Small intestine (tissue), 7 donors: Measurements from ENCODE around the gene P3H2. TPM values are rescaled to one million over a fixed set of nuclear protein-coding genes. Genes with fewer than 3 reads are reported as not detected.

Experiments used
- DNase-seq, 2 donors: peaks; one replicate each; pipeline versions ENCODE4 v3.0.0 to v3.0.0-alpha.2; 2013
- FAIRE-seq: peaks from 2 replicates; lab custom pipeline; 2012; peaks lifted over from hg19 to GRCh38; lab: Jason Lieb, UNC
- H3K27ac ChIP-seq, 3 donors: one replicate each; pipeline ENCODE4 v1.5.1; 2013; ENCODE audit warnings: low read length in 2 of 3, mild to moderate bottlenecking in 2 of 3, control low read depth in 1 of 3, inconsistent platforms in 1 of 3, low read depth in 1 of 3, moderate library complexity in 1 of 3
- H3K27me3 ChIP-seq, 3 donors: one replicate each; pipeline ENCODE4 v1.6.1; 2013; ENCODE audit warnings: low read length in 3 of 3, inconsistent platforms in 1 of 3; ENCODE audit not compliant: control insufficient read depth in 3 of 3, insufficient read depth in 3 of 3
- H3K36me3 ChIP-seq, 3 donors: one replicate each; pipeline ENCODE4 v1.6.1; 2013; ENCODE audit warnings: low read length in 3 of 3, inconsistent platforms in 1 of 3, low read depth in 1 of 3, mild to moderate bottlenecking in 1 of 3, moderate library complexity in 1 of 3; ENCODE audit not compliant: control insufficient read depth in 3 of 3, insufficient read depth in 2 of 3
- H3K4me1 ChIP-seq, 3 donors: one replicate each; pipeline ENCODE4 v1.6.1; 2013; ENCODE audit warnings: low read length in 2 of 3, inconsistent platforms in 1 of 3, low read depth in 1 of 3, mild to moderate bottlenecking in 1 of 3, moderate library complexity in 1 of 3; ENCODE audit not compliant: control insufficient read depth in 3 of 3, insufficient read depth in 2 of 3
- H3K4me3 ChIP-seq, 3 donors: one replicate each; pipeline ENCODE4 v1.5.1; 2013; ENCODE audit warnings: low read length in 3 of 3, control low read depth in 1 of 3, inconsistent platforms in 1 of 3, low read depth in 1 of 3, mild to moderate bottlenecking in 1 of 3, moderate library complexity in 1 of 3
- H3K9me3 ChIP-seq, 2 donors: one replicate each; pipeline ENCODE4 v1.6.1; 2013; ENCODE audit warnings: low read depth in 1 of 2, low read length in 1 of 2; ENCODE audit not compliant: control insufficient read depth in 2 of 2, insufficient read depth in 1 of 2
- WGBS, 3 donors: extraction: QIAGEN DNeasy Blood & Tissue Kit; methylation state at CpG; one replicate each; pipeline ENCODE4 v1.1.7; 2013; 5-methylcytosine and 5-hydroxymethylcytosine counted together
- polyA plus RNA-seq, 4 donors: library from polyadenylated mRNA; stranded (reverse) in 3 of 4; unstranded in 1 of 4; fragments of 200-250 nt in 3 of 4; fragments of 120-200 nt in 1 of 4; gene quantifications; one replicate each; pipeline versions ENCODE4 v1.2.1 to v1.2.3, GENCODE V29; 2013
- donor health status: healthy with polysubstance abuse.
- donor health status: control.
- donor health status: control.
- donor health status: Bipolar disorder and iron deficiency.
- donor health status: healthy.

P3H2 gene
- polyA plus RNA-seq, 4 donors: 0.22 to 2.0 (median 0.96) TPM

DNA sequence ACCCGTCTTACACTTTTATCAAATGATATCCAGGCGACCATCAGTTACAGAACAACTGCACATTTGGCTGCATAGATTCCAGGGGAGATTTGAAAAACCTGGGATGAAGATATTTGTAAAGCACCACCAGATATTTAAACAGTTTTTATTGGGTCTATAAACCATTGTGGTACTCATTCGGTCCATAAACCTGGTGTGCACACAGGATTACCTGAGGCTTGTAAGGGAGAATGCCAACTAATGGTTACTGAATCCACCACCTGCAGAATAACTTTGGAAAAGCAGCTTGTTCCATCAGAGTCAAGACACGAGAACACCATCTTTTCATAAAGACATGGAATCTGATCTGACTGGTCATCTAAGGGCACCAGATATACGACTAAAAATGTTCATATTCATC is 80.6 kb downstream of the P3H2 start:
- FAIRE-seq (no peak), DNase-seq (no peak)
- H3K36me3 ChIP-seq: no peaks in the 10 kb centered on the region
- 55 to 65% (median 58%) methylated on average over 5 of the region's 5 CpGs for WGBS, 3 donors
- H3K4me1 ChIP-seq: no peaks in the 10 kb centered on the region
- H3K27ac ChIP-seq: no peak overlapping the region
- no peaks in the 10 kb centered on the region for H3K27me3 ChIP-seq
- no peaks in the 10 kb centered on the region for H3K9me3 ChIP-seq
- no peak overlapping the region for H3K4me3 ChIP-seq

DNA sequence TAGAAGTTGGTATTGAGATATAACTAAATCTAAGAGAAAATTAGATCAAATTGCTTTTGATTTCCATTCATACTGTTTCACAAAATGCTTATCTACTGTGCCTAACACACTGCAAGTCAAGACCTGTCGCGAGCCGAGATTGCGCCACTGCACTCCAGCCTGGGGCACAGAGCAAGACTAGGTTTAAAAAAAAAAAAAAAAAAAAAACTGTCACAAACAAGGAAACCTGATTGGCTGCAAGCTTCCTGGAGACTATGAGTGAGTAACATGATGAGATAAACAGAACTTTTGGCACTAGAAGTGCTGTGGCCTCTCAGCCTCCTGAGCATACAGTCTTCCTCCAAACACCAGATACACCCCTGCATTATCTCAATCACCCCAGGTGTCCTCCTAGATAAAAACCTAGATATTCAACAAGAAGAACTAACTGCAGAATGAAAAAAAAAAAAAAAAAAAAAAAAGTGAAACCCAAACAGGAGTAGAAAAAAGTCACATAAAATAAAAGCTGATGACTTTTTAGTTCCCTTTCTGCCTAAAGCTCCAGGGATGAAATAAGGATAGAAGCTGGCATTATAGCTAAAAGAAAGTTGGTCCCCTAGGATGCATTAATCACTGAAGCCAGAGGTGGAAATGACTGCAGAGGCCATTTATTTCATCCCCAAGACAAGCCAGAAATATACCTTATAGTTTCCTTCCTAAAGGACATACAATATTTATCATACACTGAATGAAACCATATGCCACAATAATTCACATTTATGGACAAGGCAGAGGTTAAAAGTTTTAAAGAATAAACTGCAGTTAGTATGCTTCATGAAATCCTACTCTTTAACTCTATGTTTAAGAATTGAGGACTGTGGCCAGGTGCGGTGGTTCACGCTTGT is 82.4 kb downstream of the P3H2 start:
- Histone ChIP-seq H3K4me3 (no peak overlapping the region), H3K27me3 (no peaks in the 10 kb centered on the region), H3K4me1 (no peaks in the 10 kb centered on the region), H3K9me3 (no peaks in the 10 kb centered on the region), H3K36me3 (no peaks in the 10 kb centered on the region), H3K27ac (no peak overlapping the region)
- no peak for FAIRE-seq
- DNase-seq: no peak
- 44 to 54% (median 45%) methylated on average over 6 of the region's 6 CpGs for WGBS, 3 donors

DNA sequence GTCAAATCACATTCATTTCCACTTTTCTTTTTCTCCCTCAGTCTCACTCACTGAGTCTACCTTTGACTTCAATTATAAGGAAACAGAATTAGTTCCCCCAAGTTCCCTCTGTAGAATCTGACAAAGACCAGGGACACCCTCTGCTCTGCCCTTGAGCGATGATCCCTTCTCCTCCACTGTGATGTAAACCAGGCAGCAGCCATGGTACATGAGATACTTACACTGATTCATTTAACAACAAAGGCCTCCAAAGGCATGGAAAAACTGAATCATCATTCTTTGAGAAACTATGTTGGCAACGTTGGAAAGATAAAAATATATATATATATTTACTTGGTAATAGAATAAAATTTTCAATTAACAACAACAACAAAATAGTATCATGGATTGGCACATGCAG is 84.1 kb downstream of the P3H2 start:
- 60 to 65% (median 64%) methylated on average over 2 of the region's 2 CpGs for WGBS, 3 donors
- DNase-seq: no peak

DNA sequence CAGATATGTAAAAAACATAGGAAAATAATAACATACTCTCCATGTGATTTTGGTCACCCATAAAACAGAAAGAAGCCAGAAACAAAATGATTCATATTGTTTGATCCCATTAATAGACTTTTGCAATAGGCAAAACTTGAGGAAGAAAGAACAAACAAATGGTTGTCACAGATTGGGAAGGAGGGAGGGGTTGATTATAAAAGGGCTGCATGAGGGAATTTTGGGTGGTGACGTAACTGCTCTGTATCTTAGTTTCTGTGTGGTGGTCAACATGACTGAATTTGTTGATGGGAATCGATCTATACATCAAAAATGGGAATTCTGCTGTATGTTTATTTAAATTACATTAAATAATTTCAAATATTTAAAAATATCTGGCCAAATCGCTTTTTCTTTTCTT is 86.3 kb downstream of the P3H2 start:
- no peaks in the 10 kb centered on the region for H3K9me3 ChIP-seq
- FAIRE-seq (no peak), DNase-seq (no peak)
- H3K27ac ChIP-seq: no peak overlapping the region
- H3K4me1 ChIP-seq: no peaks in the 10 kb centered on the region
- no peak overlapping the region for H3K4me3 ChIP-seq
- no peaks in the 10 kb centered on the region for H3K27me3 ChIP-seq
- H3K36me3 ChIP-seq: no peaks in the 10 kb centered on the region
- WGBS, 3 donors: 88 to 90% (median 89%) methylated on average over 3 of the region's 3 CpGs

More for the DNA sequence above, 84.1 kb downstream of the P3H2 start:
- Histone ChIP-seq H3K27me3 (no peaks in the 10 kb centered on the region), H3K36me3 (no peaks in the 10 kb centered on the region), H3K4me1 (no peaks in the 10 kb centered on the region), H3K27ac (no peak overlapping the region), H3K4me3 (no peak overlapping the region), H3K9me3 (no peaks in the 10 kb centered on the region)
- no peak for FAIRE-seq

DNA sequence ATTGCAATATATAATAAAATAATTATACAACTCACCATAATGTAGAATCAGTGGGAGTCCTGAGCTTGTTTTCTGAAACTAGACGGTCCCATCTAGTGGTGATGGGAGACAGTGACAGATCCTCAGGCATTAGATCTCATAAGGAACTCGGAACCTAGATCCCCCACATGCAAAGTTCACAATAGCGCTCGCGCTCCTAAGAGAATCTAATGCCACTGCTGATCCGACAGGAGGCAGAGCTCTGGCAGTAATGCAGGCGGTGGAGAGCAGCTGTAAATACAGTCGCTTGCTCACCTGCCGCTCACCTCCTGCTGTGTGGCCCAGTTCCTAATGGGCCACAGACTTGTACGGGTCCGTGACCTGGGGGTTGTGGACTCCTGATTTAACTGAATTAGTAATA is 87.8 kb downstream of the P3H2 start:
- no peak for FAIRE-seq

DNA sequence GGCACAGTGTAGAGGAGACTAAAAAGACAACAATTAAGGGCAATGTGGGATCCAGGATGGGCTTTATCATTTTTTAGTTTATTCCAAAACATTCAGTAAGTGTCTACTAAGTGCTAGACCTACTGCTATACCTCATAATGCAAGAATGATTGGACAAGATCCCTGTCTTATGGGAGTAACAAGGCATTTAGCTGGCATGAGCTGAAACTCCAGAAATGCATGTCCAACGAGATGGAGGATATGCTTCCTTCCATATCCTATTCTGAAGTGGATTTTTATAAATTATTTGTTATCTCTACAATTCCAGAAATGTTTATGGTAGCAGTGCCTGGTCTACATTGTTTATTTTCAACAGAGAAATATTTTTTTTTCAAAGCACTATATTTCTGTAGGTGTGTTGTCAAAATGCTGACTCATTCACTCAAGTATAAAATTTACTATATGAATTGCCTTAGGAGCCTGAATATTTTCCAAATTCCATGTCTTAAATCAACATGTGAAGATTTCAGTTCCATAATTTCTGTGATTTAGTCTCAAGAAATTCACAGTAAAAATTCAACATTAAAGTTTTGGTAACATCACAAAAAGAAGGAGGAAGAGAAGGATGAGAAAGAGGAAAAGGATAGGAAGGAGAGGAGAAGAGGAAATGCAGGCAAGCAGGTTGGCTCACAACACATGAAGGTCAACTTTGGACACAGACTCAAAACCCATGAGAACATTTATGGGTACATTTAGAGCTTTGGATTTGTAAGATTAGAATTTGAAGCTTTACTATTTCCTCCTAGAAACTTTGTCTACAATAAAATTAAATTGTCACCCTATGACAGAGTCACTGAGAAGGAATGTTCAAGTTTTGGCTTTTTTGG is 88.6 kb downstream of the P3H2 start:
- Histone ChIP-seq H3K27ac (no peak overlapping the region), H3K36me3 (no peaks in the 10 kb centered on the region), H3K4me3 (no peak overlapping the region), H3K9me3 (no peaks in the 10 kb centered on the region), H3K27me3 (no peaks in the 10 kb centered on the region), H3K4me1 (no peaks in the 10 kb centered on the region)
- WGBS, 3 donors: 29 to 47% (median 35%) methylated on average over 1 of the region's 1 CpG
- DNase-seq (no peak), FAIRE-seq (no peak)

More for the DNA sequence above, 87.8 kb downstream of the P3H2 start:
- no peaks in the 10 kb centered on the region for H3K27me3 ChIP-seq
- no peaks in the 10 kb centered on the region for H3K4me1 ChIP-seq
- no peak for DNase-seq
- 83 to 86% (median 84%) methylated on average over 11 of the region's 11 CpGs for WGBS, 3 donors
- no peak overlapping the region for H3K27ac ChIP-seq
- no peaks in the 10 kb centered on the region for H3K36me3 ChIP-seq
- H3K9me3 ChIP-seq: no peaks in the 10 kb centered on the region
- no peak overlapping the region for H3K4me3 ChIP-seq

DNA sequence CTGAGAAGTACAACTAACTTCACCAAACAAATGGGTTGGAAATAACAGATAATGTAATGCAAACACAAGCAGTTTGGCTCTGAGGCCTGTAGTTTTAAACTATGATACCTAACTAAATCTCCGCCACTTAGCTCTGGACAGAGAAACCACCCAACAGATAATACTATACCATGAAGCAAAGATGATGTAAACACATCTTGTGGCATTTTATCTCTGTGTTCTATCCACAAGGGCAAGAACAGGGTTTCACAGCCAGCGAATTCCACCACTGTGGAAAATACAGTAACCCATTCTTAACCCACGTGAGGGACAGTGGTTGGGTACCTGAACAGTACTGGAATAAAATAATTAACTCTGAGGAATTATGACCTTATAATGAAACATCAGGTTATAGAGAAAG is 93.6 kb downstream of the P3H2 start:
- Histone ChIP-seq H3K4me3 (no peak overlapping the region), H3K36me3 (no peaks in the 10 kb centered on the region), H3K9me3 (no peaks in the 10 kb centered on the region), H3K27me3 (no peaks in the 10 kb centered on the region), H3K4me1 (no peaks in the 10 kb centered on the region), H3K27ac (no peak overlapping the region)
- no peak for FAIRE-seq
- 87 to 89% (median 88%) methylated on average over 3 of the region's 3 CpGs for WGBS, 3 donors
- DNase-seq: no peak

DNA sequence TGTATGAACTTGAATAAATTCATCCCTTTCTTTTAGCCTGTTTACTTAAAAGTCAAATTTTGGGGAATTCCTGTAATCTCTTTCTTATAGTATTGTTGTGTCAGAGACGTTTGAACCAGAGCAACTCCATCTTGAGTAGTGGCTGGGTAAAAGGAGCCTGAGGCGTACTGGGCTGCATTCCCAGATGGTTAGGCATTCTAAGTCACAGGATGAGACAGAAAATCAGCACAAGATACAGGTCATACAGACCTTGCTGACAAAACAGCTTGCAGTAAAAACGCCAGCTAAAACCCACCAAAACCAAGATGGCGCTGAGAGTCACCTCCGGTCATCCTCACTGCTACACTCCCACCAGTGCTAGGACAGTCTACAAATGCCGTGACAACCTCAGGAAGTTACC is 94.5 kb downstream of the P3H2 start:
- DNase-seq (no peak), FAIRE-seq (no peak)
- H3K9me3 ChIP-seq: no peaks in the 10 kb centered on the region
- 84 to 92% (median 89%) methylated on average over 6 of the region's 6 CpGs for WGBS, 3 donors
- H3K27ac ChIP-seq: no peak overlapping the region
- no peak overlapping the region for H3K4me3 ChIP-seq
- H3K27me3 ChIP-seq: no peaks in the 10 kb centered on the region
- no peaks in the 10 kb centered on the region for H3K4me1 ChIP-seq
- no peaks in the 10 kb centered on the region for H3K36me3 ChIP-seq
